AG04450 (cell line): ENCODE measurements around the gene SEC24D. TPM values are rescaled to one million over a fixed set of nuclear protein-coding genes. Genes with fewer than 3 reads are reported as not detected.

Experiments used
- CTCF ChIA-PET: fragments of 300-600, 350-600 bp; formaldehyde crosslinking; extraction: SDS; loops from one replicate; lab custom pipeline; 2022; ENCODE audit warnings: antibody characterized with exemption, inconsistent platforms; lab: Charles Lee
- POLR2A ChIA-PET: fragments of 350-600 bp; formaldehyde crosslinking; extraction: SDS; loops from one replicate; lab custom pipeline; 2021; ENCODE audit warnings: antibody characterized with exemption, inconsistent platforms; lab: Yijun Ruan, JAX
- DNase-seq: peaks from one replicate; pipeline ENCODE4 v3.0.0-alpha.2; 2011; ENCODE audit warnings: low read depth, low spot score
- H3K27ac ChIP-seq: one replicate; pipeline ENCODE4 v1.5.1; 2012; ENCODE audit warnings: low read depth, low read length, control low read depth
- H3K27me3 ChIP-seq: one replicate; pipeline ENCODE4 v1.6.0; 2012; ENCODE audit warnings: low read length; ENCODE audit not compliant: control insufficient read depth, insufficient read depth
- H3K4me3 ChIP-seq: 2 replicates; pipeline ENCODE4 v1.5.1; 2011; ENCODE audit warnings: mild to moderate bottlenecking, low read depth, low read length, control low read depth
- H3K9me3 ChIP-seq: 2 replicates; pipeline ENCODE4 v1.5.1; 2012; ENCODE audit warnings: low read length; ENCODE audit not compliant: control insufficient read depth, insufficient read depth
- CTCF ChIP-seq: IDR thresholded peaks from 2 replicates; pipeline ENCODE4 v1.5.1; 2011; ENCODE audit warnings: low read depth, low read length, control low read depth, inconsistent platforms
- polyA plus RNA-seq: library from polyadenylated mRNA; depleted of rRNA; stranded (reverse); fragments of >200 nt; gene quantifications from 2 replicates; pipeline ENCODE4 v1.2.3, GENCODE V29; 2011

Gene SEC24D
- polyA plus RNA-seq, 1 experiment, result 113 TPM

GRCh38 chr4:118762730-118763477 is 73.0 kb downstream of the SEC24D start:
- ChIA-PET POLR2A (no interaction called here), CTCF (interaction anchor here (1.0 to 1.3 kb wide), 3 partner anchors 9 to 206 kb away, joined by 4 read pairs; no protein-coding TSS in a partner anchor)
- no peak overlapping the region for H3K4me3 ChIP-seq
- H3K27ac ChIP-seq, result no peak overlapping the region
- H3K27me3 ChIP-seq, result no peaks in the 10 kb centered on the region
- TF ChIP-seq CTCF, result no peak
- no peak for DNase-seq
- no peaks in the 10 kb centered on the region for H3K9me3 ChIP-seq

GRCh38 chr4:118762155-118762554 is 73.8 kb downstream of the SEC24D start:
- ChIA-PET POLR2A (interaction anchor here (0.6 kb wide), 1 partner anchor 15 kb away, joined by 9 read pairs; no protein-coding TSS in a partner anchor), CTCF (interaction anchor here (1.1 to 1.3 kb wide), 2 partner anchors 16 to 207 kb away, joined by 4 read pairs; no protein-coding TSS in a partner anchor)
- H3K27ac ChIP-seq, result no peak overlapping the region
- no peaks in the 10 kb centered on the region for H3K9me3 ChIP-seq
- H3K4me3 ChIP-seq, result no peak overlapping the region
- no peak for DNase-seq
- no peak for TF ChIP-seq CTCF
- no peaks in the 10 kb centered on the region for H3K27me3 ChIP-seq

GRCh38 chr4:118761397-118762016 is 74.4 kb downstream of the SEC24D start:
- Histone ChIP-seq H3K27ac (no peak overlapping the region), H3K4me3 (no peak overlapping the region), H3K9me3 (no peaks in the 10 kb centered on the region), H3K27me3 (no peaks in the 10 kb centered on the region)
- CTCF ChIA-PET, result interaction anchor here (1.3 kb wide), 1 partner anchor 207 kb away, joined by 4 read pairs; no protein-coding TSS in a partner anchor
- POLR2A ChIA-PET, result interaction anchor here (0.6 kb wide), 1 partner anchor 15 kb away, joined by 9 read pairs; no protein-coding TSS in a partner anchor
- DNase-seq, result no peak
- TF ChIP-seq CTCF, result no peak

- POLR2A ChIA-PET, result no interaction called here
- CTCF ChIA-PET, result interaction anchor here (1.5 kb wide), 1 partner anchor 130 kb away, joined by 3 read pairs; no protein-coding TSS in a partner anchor
- no peak for DNase-seq
- no peak for TF ChIP-seq CTCF
- Histone ChIP-seq H3K9me3 (no peaks in the 10 kb centered on the region), H3K27ac (no peak overlapping the region), H3K27me3 (no peaks in the 10 kb centered on the region), H3K4me3 (no peak overlapping the region)
These were observed 75.4 kb downstream of the SEC24D start for GRCh38 chr4:118760493-118760892.
